ENCODE data around the gene CHRNB2.

- TF ChIP-seq, protein P1, sequence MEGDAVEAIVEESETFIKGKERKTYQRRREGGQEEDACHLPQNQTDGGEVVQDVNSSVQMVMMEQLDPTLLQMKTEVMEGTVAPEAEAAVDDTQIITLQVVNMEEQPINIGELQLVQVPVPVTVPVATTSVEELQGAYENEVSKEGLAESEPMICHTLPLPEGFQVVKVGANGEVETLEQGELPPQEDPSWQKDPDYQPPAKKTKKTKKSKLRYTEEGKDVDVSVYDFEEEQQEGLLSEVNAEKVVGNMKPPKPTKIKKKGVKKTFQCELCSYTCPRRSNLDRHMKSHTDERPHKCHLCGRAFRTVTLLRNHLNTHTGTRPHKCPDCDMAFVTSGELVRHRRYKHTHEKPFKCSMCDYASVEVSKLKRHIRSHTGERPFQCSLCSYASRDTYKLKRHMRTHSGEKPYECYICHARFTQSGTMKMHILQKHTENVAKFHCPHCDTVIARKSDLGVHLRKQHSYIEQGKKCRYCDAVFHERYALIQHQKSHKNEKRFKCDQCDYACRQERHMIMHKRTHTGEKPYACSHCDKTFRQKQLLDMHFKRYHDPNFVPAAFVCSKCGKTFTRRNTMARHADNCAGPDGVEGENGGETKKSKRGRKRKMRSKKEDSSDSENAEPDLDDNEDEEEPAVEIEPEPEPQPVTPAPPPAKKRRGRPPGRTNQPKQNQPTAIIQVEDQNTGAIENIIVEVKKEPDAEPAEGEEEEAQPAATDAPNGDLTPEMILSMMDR (IDR thresholded peaks at IDR 0.05): no peak
- TF ChIP-seq POLR2AphosphoS5 (IDR thresholded peaks at IDR 0.05) (no peak), EP300 (IDR thresholded peaks at IDR 0.05) (no peak)
Observed at GRCh38 chr1:154536570-154536969, 31.0 kb upstream of the CHRNB2 start.
